DMS114 treated with DMSO at 0.1 percent for 48 hours (cell line): ENCODE data around the gene METAP1D.
"Not testable (repeated sequence)": the region's sequence is repeated elsewhere in the genome, so short reads cannot be mapped to it uniquely, and the experiment has no call there.

Experiments
- DNase-seq: peaks from one replicate; lab custom pipeline; 2025; ENCODE audit not compliant: unreplicated experiment; lab: John Stamatoyannopoulos, UW

Gene METAP1D

GRCh38 chr2:172047566-172048507 lies 48.1 kb downstream of the METAP1D start:
- no peak for DNase-seq

GRCh38 chr2:172048508-172049503 lies 49.1 kb downstream of the METAP1D start:
- no peak for DNase-seq

GRCh38 chr2:172049567-172050120 lies 49.9 kb downstream of the METAP1D start:
- no peak for DNase-seq

- no peak for DNase-seq
These were observed 50.8 kb downstream of the METAP1D start for GRCh38 chr2:172050479-172051125.

- no peak for DNase-seq
These were observed 52.5 kb downstream of the METAP1D start for GRCh38 chr2:172052000-172052983.

- DNase-seq: no peak
These were observed 53.7 kb downstream of the METAP1D start for GRCh38 chr2:172053486-172053885.

- DNase-seq: no peak
These were observed 56.5 kb downstream of the METAP1D start for GRCh38 chr2:172056293-172056692.

GRCh38 chr2:172058660-172059059 lies 58.9 kb downstream of the METAP1D start:
- no peak for DNase-seq

GRCh38 chr2:172060118-172060517 lies 60.4 kb downstream of the METAP1D start:
- DNase-seq: not testable (repeated sequence)

GRCh38 chr2:172062402-172063004 lies 62.8 kb downstream of the METAP1D start:
- DNase-seq: no peak

GRCh38 chr2:172063446-172063845 lies 63.7 kb downstream of the METAP1D start:
- no peak for DNase-seq

GRCh38 chr2:172065111-172065510 lies 65.4 kb downstream of the METAP1D start:
- DNase-seq: no peak

GRCh38 chr2:172066394-172066886 lies 66.7 kb downstream of the METAP1D start:
- no peak for DNase-seq

GRCh38 chr2:172067905-172068304 lies 68.2 kb downstream of the METAP1D start:
- DNase-seq: not testable (repeated sequence)

- no peak for DNase-seq
These were observed 71.2 kb downstream of the METAP1D start for GRCh38 chr2:172070936-172071335.

- no peak for DNase-seq
These were observed 72.5 kb downstream of the METAP1D start for GRCh38 chr2:172072303-172072702.

- DNase-seq: no peak
These were observed 73.0 kb downstream of the METAP1D start for GRCh38 chr2:172072706-172073105.

- no peak for DNase-seq
These were observed 73.8 kb downstream of the METAP1D start for GRCh38 chr2:172073518-172073917.

GRCh38 chr2:172074254-172074653 lies 74.5 kb downstream of the METAP1D start:
- DNase-seq: no peak
